HL-60 (cell line): ENCODE measurements around the gene POC1B.

Source experiments
- POLR2AphosphoS5 ChIP-seq: IDR thresholded peaks from 2 replicates; pipeline ENCODE4 v1.6.1; 2012; ENCODE audit warnings: low read depth
- TF ChIP-seq, protein P1 (sequence below): IDR thresholded peaks from one replicate; pipeline ENCODE4 v1.5.1; 2011; ENCODE audit warnings: low read length, control low read depth, inconsistent platforms; ENCODE audit not compliant: insufficient read depth

DNA sequence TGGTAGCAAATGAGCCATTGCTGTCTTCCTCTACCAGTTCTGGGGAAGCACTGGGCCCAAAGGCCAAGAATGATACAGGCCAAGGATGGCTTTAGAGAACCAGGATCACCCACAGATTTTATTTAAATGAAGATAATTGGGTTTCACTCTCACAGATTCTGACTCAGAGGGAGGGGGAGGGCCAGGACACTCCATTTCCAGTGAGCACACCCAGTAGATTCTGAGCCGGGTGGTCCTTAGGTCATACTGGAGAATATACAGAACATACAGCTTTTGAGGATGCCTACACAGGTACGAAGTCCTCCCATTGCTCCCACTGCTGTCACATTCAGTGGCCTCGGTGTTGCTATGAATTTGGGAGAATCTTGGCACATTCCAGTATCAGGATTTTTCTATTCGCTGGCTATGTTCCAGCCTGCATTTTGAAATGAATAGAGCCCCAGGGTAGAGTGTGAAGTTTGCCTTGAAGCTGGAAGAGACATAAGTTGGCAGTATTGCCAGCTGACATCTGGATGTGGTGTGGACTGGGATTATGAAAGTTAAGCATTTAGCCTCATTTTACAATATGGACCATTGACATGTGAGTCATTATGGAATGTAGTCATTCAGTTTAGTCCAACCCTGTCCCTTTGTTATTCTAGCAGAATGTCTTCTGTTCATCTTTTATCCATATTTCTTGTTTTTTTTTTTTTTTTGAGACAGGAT lies 45.8 kb upstream of the POC1B start:
- no peak for TF ChIP-seq POLR2AphosphoS5
- TF ChIP-seq, protein P1, sequence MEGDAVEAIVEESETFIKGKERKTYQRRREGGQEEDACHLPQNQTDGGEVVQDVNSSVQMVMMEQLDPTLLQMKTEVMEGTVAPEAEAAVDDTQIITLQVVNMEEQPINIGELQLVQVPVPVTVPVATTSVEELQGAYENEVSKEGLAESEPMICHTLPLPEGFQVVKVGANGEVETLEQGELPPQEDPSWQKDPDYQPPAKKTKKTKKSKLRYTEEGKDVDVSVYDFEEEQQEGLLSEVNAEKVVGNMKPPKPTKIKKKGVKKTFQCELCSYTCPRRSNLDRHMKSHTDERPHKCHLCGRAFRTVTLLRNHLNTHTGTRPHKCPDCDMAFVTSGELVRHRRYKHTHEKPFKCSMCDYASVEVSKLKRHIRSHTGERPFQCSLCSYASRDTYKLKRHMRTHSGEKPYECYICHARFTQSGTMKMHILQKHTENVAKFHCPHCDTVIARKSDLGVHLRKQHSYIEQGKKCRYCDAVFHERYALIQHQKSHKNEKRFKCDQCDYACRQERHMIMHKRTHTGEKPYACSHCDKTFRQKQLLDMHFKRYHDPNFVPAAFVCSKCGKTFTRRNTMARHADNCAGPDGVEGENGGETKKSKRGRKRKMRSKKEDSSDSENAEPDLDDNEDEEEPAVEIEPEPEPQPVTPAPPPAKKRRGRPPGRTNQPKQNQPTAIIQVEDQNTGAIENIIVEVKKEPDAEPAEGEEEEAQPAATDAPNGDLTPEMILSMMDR: no peak
